Midbrain (tissue), 1 donor: Measurements from ENCODE around the gene SETD5.
A peak's percentile ranks its signal among the peaks of the same experiment; 100 is the strongest.
"Not testable (repeated sequence)": the region's sequence is repeated elsewhere in the genome, so short reads cannot be mapped to it uniquely, and the experiment has no call there.

Experiments used
- DNase-seq: peaks from one replicate; lab custom pipeline; 2025; lab: John Stamatoyannopoulos, UW

Gene SETD5

GRCh38 chr3:9455596-9456131, 58.2 kb downstream of the SETD5 start:
- no peak for DNase-seq

DNA sequence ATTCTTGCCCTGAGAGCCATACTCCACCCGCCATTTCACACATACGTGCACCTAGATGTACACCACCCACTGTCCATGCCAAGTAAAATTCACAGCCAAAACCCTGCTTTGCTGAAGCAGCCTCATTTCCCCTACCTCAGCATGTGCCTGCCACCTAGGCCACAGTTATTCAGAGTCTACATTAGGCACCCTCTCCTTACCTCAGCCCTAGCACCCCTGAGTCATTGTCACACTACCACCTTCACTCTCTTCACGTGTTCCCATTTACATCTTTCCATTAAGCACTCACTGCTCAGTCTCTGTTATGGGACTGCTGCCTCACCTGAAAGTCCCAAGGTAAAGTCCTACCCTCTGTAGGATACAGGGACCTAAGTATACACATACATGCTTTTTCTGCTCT, 70.0 kb downstream of the SETD5 start:
- DNase-seq, result no peak

DNA sequence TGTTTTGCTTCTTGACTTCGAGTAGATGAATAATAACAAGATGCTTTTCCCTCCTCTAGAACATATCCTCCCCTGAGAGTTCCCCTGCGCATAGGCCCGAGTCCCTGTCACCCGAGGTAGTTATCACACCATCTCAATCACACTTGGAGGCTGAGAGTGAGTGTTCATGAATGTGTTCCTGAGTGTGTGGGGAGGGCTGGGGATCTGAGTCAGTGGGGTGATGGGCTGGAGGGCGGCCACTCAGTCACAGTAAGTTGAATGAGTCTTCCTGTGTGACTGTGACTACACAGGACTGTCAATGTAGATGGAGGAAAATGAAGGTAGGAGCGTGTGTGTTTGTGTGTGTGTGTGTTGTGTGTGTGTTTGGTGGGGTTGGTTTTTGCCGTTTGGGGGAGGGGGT, 71.0 kb downstream of the SETD5 start:
- DNase-seq, result no peak

DNA sequence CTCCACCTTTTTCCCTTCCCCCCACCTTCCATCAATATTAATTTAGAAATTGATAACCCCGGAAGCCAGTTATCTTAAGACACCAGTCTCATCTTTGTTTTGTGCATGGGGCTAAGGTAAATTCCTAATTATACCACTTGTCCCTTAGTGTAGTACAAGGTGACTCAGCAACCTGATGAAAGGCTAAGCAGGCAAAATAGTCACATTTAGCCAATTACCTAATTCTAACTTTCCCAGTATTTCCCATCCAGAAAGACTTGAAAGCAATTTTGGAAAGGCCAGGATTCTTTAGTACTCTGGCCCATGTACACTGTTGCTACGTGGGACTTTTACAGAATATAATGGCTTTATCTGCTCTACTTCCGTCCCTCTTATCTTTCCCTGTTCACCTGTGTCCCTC, 72.6 kb downstream of the SETD5 start:
- DNase-seq, result no peak

- no peak for DNase-seq
These were observed 76.2 kb downstream of the SETD5 start for GRCh38 chr3:9473496-9474065.

DNA sequence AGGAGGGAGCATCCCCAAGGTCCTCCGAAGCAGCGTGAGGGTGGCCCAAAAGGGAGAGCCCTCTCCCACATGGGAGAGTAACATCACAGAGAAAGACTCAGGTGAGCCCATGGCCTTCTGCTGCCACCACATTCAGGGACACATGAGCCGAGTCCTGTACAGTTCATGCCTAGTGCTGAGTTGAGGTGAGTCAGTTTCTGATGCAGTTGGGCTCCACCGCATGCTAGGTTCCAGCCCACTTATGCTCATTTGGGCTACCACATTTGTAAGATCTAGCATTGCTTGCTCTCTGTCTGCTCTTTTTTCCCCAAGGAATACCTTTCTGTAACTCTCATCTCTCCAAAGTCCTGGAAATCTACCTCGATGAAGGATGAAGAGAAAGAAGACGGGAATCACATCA, 77.1 kb downstream of the SETD5 start:
- DNase-seq, result no peak

DNA sequence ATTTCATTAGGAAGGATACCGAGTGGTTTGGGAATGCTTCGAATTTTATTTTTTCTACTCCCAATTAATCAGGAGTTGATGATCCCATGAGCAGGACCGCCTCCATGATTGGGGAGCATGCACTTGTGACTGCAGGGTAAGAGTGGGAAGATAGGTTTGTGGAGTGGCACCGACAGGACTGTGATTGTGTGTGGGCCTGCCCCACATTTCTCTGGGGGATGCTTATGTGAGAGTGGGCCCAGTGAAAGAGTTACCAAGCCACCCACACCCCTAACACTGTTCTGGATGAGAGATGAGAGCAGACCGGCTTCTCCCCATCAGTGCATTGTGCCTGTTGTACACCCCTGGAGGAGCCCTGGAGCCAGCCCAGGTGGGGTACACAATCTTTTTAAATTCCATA, 79.5 kb downstream of the SETD5 start:
- no peak for DNase-seq

- DNase-seq, result no peak
These were observed 82.8 kb downstream of the SETD5 start for GRCh38 chr3:9480265-9480664.

DNA sequence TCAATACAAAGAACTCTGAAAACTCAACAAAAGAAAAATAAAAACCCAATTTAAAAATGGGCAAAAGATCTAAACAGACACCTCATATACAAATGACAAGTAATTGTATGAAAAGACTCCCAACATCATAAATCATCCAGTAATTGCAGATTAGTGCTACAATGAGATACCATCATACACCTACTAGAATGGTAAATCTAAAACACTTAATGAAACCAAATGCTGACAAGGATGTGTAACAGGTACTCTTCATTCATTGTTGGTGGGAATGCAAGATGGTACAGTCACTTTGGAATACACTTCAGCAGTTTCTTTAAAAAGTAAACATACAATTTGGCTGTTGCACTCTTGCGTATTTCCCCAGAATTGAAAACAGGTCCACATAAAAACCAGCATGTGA, 87.8 kb downstream of the SETD5 start:
- no peak for DNase-seq

DNA sequence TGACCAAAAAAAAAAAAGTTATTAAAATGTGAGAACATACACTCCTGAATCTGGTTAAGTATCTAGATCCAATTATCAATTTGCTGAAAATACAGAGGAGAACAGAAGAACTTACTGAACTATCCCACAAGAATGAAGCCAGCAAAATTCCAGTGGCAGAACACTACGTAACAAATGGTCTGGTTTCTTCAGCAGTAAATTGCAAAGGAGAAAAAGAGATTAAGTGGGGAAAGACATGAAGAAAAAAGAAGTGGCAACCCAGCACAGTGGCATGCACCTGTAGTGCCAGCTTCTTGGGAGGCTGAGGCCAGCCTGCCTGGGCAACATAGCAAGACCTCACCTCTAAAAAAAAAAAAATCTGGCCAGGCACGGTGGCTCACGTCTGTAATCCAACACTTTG, 94.1 kb downstream of the SETD5 start:
- no peak for DNase-seq

GRCh38 chr3:9494036-9494435, 96.6 kb downstream of the SETD5 start:
- DNase-seq, result not testable (repeated sequence)

GRCh38 chr3:9496893-9497292, 99.5 kb downstream of the SETD5 start:
- DNase-seq, result no peak

DNA sequence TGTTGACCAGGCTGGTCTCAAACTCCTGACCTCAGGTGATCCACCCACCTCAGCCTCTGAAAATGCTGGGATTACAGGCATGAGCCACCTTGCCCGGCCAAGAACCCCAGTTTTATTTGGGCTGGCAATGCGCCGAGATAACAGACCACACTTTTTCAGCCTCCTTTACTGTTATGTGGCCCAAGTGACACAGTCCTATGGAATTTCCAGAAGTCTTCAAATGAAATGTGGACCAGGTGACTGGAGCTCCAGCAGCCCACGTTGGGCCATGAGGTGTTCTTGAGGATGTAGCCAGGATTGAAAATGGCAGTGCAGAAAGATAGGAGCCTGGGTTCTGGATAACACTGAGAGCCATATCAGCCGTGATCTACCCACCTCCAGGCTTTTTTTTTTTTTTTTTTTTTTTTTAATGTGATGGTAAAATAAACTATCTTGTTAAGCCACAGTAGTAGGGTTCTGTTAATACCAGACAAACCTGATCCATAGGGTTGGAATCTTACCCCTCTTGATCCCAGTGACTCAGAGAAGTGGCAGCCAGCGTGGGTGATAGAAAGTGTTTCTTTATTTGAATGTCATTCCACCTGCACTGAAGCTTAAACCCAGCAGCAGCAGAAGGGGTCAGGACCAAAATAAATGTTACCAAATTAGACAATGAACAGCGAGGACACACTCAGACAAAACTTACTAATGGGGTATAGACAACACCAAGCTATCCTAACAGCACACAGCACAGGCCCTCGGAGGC, 100.6 kb downstream of the SETD5 start:
- DNase-seq, result no peak

DNA sequence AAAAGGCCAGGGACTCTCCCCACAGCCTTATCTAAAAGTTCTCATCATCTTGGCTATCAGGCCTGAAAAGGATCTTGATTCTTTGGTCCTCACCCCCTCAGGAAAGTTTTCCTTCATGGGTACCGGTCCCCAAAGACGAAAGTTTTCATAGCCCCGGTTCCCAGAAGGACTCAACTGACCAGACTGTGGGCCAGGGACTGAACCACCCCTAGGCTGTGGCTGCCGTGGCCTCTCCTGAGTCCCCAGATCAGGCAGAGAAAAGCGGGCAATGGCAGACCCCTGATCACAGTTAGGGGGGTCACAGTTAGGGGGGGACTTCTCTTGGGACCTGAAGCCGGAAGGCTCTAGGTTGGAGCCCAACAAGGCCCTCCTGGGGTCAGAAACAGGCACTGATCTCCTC, 101.4 kb downstream of the SETD5 start:
- no peak for DNase-seq

- DNase-seq, result no peak
These were observed 102.2 kb downstream of the SETD5 start for GRCh38 chr3:9499455-9500107.

DNA sequence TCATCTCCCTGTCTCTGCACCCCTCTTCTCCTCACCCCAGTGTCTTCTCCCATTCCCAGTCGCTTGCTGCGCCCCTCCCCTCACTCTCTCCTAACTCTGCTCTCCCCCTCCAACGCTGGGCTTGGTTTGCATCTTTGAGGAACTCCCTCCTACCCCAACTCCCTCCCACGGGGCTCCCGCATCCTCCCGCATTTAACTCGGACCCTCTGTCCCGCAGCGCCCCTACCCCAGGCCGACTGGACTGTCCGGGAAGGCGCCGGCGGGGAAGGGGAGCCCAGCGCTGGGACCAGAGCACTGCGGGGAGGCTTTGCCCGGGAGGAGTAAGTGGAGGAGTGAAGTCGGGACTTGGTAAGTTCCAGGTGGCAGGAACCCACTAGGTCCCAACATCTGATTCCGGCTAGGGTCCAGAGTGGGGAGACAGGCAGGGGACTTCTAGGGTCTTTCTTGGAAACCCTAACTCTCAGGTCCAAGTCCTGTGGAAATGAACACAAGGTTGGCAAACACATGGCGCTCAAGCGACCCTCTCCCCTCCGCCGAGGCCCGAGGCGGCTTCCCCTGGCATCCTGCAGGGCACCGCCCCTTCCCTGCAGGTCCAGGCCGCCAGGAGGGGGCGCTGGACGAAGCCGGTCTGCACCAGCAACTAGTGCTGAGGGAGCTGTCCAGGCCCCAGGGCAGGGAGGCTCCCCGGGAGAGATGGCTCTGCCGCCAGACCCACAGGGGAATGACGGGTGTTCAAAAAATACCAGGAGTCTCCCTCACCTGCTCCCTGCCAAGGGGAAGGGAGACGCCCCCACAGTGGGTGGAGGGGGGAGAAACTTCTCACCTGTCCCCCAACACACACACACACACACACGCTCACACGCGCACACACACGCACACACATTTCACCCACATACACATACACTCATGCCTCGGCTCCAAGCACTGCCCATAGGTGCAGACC, 103.0 kb downstream of the SETD5 start:
- DNase-seq, result no peak

DNA sequence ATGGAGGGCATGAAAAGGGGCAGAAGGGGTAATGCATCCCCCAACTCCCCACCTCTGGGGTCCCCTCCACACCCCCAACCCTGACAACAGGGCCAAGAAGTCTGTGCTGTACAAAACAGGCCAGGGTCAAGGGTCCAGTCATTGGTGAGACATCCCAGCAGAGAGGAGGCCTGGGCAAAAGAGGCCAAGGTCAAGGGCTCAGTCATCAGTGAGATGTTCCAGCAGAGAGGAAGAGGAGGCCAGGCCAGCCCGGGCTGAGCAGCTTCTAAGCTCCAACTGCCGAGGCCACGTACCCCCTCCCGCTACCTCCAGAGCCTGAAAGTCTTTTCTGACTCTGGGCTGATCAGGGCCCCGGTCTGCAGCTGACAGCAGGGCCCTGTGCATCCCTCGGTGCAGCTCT, 103.8 kb downstream of the SETD5 start:
- DNase-seq, result no peak

GRCh38 chr3:9503283-9503682, 105.9 kb downstream of the SETD5 start:
- peak; percentile 22 for DNase-seq

GRCh38 chr3:9507586-9508578, 110.5 kb downstream of the SETD5 start:
- no peak for DNase-seq

- DNase-seq, result no peak
These were observed 111.4 kb downstream of the SETD5 start for GRCh38 chr3:9508781-9509180.
